Activated CD4-positive, alpha-beta T cell treated with anti-CD3 and anti-CD28 coated beads, Interleukin-2, amount 10 ng/mL, durations not matched to agents 7 days and 5 days (primary cell): ENCODE data around the gene OR8J1. TPM values are rescaled to one million over a fixed set of nuclear protein-coding genes. Genes with fewer than 3 reads are reported as not detected.

ENCODE experiments used
- CTCF ChIA-PET: fragments of 350-600 bp; sonication (Branson Sonifier 250); formaldehyde crosslinking; loops from one replicate; lab custom pipeline; 2021; ENCODE audit warnings: antibody characterized with exemption; lab: Charles Lee
- POLR2A ChIA-PET: fragments of 350-600 bp; sonication (Branson Sonifier 250); formaldehyde crosslinking; loops from one replicate; lab custom pipeline; 2021; ENCODE audit warnings: antibody characterized with exemption; lab: Charles Lee
- DNase-seq: peaks from one replicate; pipeline ENCODE4 v3.0.0-alpha.2; 2020
- H3K27ac Mint-ChIP-seq: one replicate; pipeline ENCODE4 v1.8.0; 2021; ENCODE audit warnings: mild to moderate bottlenecking, moderate library complexity, mixed read lengths
- H3K27me3 Mint-ChIP-seq: one replicate; pipeline ENCODE4 v1.8.0; 2021; ENCODE audit warnings: mixed read lengths
- H3K36me3 Mint-ChIP-seq: one replicate; pipeline ENCODE4 v1.8.0; 2021; ENCODE audit warnings: low read depth, mixed read lengths
- H3K4me1 Mint-ChIP-seq: one replicate; pipeline ENCODE4 v1.8.0; 2021; ENCODE audit warnings: mixed read lengths
- H3K4me3 Mint-ChIP-seq: one replicate; pipeline ENCODE4 v1.8.0; 2021; ENCODE audit warnings: mild to moderate bottlenecking, moderate library complexity, mixed read lengths
- H3K9me3 Mint-ChIP-seq: one replicate; pipeline ENCODE4 v1.8.0; 2021; ENCODE audit warnings: mixed read lengths
- total RNA-seq, 2 experiments: library from RNA; stranded (reverse); gene quantifications; one replicate each; pipeline ENCODE4 v1.2.3, GENCODE V29; 2021

OR8J1 gene
- total RNA-seq, 2 experiments from 2014 or later: not detected

DNA sequence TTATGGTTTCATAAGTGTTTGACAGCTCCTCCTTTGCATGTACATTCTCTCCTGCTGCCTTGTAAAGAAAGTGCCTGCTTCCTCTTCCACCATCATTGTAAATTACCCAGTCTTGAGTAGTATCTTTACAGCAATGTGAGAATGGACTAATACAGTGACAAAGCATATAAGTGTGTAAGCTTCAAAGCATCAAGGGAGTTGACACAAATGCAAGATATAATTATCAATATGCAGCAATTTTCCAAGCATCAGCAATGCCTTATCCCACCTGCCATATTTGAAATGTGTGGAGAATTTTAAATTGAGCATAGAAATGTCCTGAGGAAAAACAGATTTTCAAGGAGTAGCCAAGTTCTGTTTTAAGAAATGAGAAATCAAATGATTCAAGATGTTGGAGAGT, 56.7 kb downstream of the OR8J1 start:
- ChIA-PET POLR2A (no interaction called here), CTCF (no interaction called here)
- Mint-ChIP-seq H3K27me3 (no peaks in the 10 kb centered on the region), H3K4me1 (no peaks in the 10 kb centered on the region), H3K36me3 (no peaks in the 10 kb centered on the region), H3K27ac (no peak overlapping the region), H3K4me3 (no peak overlapping the region), H3K9me3 (peaks cover 22% of the 10 kb centered on the region)
- no peak for DNase-seq

Other genes starting within 250 kb of the OR8J1 start
- not detected for gene OR8H3, start 231.9 kb upstream of the OR8J1 start, total RNA-seq
- not detected for gene OR8J3, start 214.1 kb upstream of the OR8J1 start, total RNA-seq
- gene OR8K5, start 194.0 kb upstream of the OR8J1 start, total RNA-seq: not detected
- gene OR5J2, start 177.7 kb upstream of the OR8J1 start, total RNA-seq: not detected
- not detected for gene OR5T2, start 120.0 kb upstream of the OR8J1 start, total RNA-seq
- gene OR5T3, start 102.0 kb upstream of the OR8J1 start, total RNA-seq: not detected
- not detected for gene OR5T1, start 80.1 kb upstream of the OR8J1 start, total RNA-seq
- gene OR8H1, start 62.0 kb upstream of the OR8J1 start, total RNA-seq: not detected
- not detected for gene OR8K3, start 39.1 kb upstream of the OR8J1 start, total RNA-seq
- gene OR8K1, start 8.3 kb upstream of the OR8J1 start, total RNA-seq: not detected
- gene OR8U1, start 21.3 kb downstream of the OR8J1 start, total RNA-seq: not detected
- gene OR5AL1, start 58.4 kb downstream of the OR8J1 start, total RNA-seq: not detected
- not detected for gene OR5M3, start 119.1 kb downstream of the OR8J1 start, total RNA-seq
- not detected for gene OR5M8, start 137.1 kb downstream of the OR8J1 start, total RNA-seq
- gene OR5M11, start 189.0 kb downstream of the OR8J1 start, total RNA-seq: not detected
- gene OR5M10, start 223.4 kb downstream of the OR8J1 start, total RNA-seq: not detected